GM18868 (cell line): Measurements from ENCODE around the gene TSNAX.

Experiments used
- ATAC-seq: cut with Tn5 transposase; IDR thresholded peaks from one replicate; pipeline ENCODE4 v1.9.1; 2021; ENCODE audit warnings: mild to moderate bottlenecking, moderate library complexity; ENCODE audit not compliant: unreplicated experiment

The TSNAX gene

GRCh38 chr1:231517076-231517475 is 11.4 kb upstream of the TSNAX start:
- no peak for ATAC-seq

- ATAC-seq = no peak
These were observed 9.9 kb upstream of the TSNAX start for GRCh38 chr1:231518485-231519034.

DNA sequence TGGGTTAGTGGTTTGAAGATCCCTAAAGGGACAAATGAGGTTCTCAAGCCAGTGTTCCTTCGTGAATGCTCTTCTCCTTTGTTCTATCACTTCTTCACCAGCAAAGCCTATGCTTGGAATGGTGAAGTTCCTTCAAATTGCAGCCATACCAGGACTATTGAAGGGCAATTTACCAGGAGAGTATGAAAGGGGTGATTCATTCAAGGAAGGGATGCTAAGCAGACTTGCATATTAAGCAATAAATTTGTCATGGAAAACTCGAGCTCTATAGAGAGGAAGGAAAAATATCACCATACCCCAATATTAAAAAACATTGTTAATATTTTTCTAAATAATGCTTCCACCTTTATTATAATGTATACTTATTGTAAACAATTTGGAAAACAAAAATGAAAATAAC is 9.3 kb upstream of the TSNAX start:
- ATAC-seq = no peak

GRCh38 chr1:231522038-231522437 is 6.4 kb upstream of the TSNAX start:
- ATAC-seq = no peak

GRCh38 chr1:231522931-231523642 is 5.4 kb upstream of the TSNAX start:
- ATAC-seq = no peak

- ATAC-seq = no peak
These were observed 4.7 kb upstream of the TSNAX start for GRCh38 chr1:231523816-231524215.

DNA sequence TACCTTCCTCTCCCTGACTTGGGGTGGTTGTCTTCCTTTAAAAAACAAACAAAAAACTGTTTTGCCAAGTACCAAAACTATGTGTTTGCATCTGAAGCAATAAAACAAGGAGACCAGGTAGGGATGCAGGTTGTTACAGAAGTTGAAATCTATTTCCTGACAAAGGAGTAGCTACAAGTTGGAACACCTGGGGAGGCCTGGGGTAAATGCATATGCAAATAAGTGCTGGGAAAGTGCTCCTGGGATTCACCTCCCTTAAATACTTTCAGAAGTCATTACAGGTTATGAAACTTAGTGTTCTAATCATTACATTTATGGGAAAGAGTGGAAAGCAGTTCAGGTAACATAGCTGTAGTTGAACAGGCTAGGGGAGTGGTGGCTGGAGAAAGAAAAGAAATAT is 1.9 kb upstream of the TSNAX start:
- no peak for ATAC-seq

- peak; percentile 21 for ATAC-seq
These were observed 790 bp upstream of the TSNAX start for GRCh38 chr1:231527586-231528171.

GRCh38 chr1:231533240-231533639 is 4.8 kb downstream of the TSNAX start:
- ATAC-seq = no peak

- no peak for ATAC-seq
These were observed 6.3 kb downstream of the TSNAX start for GRCh38 chr1:231534703-231535159.

DNA sequence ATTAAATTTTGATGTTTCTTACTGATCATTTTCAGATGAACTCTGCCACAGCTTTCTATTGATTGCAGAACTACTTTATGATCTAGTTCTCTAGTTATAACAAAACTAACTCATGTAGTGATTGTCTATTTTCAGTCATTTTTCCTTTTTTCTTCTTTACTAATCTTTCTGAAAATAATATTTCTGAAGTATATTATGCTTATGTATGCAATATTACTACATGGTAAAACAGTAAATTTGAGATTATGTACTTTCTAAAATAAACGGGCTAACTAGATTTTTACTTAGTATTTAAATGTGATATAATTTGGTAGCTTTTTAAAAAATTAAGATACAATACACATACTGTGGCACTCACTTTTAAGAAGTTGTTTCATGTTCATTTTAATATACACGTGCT is 7.6 kb downstream of the TSNAX start:
- no peak for ATAC-seq

- ATAC-seq = no peak
These were observed 12.4 kb downstream of the TSNAX start for GRCh38 chr1:231540847-231541246.

DNA sequence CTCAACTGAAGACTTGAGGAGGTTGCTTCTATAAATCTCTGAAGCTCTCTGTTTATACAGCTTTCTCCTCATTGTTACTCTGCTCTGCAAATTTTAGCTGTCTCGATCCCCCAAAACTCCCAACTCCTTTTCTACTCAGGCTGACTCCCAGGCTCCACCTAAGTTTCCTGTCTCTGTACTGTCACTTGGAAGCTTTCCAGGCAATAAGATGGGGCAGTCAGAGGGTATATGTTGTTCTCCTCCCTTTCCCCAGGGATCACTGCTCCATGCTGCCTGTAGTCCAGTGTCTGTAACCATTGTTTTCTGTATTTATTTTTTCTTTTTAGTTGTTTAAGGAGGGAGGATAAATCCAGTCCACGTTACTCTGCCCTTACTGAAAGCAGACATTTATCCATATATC is 13.4 kb downstream of the TSNAX start:
- ATAC-seq = no peak

- no peak for ATAC-seq
These were observed 16.6 kb downstream of the TSNAX start for GRCh38 chr1:231544943-231545592.

DNA sequence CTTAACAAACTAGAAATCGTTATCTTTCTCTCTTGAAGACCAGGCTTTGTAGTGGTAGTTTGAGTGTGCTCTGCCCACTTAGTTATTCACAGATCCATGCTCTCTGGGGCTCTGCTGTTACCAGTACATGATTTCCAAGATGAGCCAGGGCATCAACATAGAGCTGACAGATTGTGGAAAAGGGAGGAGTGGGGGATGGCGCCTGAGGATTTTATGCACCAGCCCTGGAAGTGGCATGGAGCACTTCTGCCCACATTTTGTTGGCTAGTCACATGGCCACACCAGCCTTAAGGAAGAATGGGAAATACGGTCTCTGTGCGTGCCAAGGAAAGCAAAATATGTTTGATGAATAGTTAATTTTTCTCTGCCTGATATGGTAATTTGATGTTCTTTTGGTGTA is 18.2 kb downstream of the TSNAX start:
- ATAC-seq = no peak

DNA sequence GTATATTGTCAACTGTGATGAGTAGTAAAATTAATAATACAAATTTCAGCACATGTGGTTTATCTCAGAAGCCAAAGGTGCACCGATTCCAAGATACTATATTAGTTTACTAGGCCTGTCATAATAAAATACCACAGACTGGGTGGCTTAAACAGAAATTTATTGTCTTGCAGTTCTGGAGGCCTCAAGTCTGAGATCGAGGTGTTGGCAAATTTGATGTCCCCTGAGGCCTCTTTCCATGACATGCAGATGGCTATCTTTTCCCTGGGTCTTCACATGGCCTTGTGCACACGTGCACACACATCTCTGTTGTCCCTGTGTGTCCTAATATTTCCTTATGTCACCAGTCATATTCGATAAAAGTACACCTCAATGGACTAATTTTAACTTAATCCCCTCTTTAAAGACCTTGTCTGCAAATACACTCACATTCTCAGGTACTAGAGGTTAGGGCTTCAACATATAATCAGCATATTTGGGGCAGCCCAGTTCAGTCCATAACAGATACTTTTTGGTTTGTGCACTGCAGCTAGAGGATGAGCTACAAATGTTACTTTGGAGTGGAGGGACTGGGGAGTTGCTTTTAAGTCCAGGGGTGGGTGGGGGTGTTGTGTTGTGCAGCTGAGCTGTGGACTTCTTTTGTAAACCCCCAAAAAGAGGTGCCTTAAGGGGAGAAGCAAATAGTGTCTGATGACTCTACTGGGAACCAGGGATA is 21.4 kb downstream of the TSNAX start:
- no peak for ATAC-seq

DNA sequence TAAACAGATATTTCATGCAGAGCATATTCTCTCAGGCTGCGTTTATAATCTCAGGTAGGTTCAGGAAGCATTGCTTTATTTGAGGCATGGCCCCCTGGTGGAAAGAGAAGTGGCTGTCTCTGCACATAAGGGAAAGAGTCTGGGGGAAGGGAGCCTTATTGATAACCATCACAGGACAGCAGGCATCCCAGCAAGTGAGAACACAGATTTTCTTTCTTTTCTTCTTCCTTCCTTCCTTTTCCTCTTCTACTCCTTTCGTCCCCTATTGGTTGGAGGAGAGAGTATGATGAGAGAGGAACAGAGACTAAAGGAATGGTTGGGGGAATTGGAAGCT is 21.9 kb downstream of the TSNAX start:
- ATAC-seq = peak; percentile 67

GRCh38 chr1:231553320-231553719 is 24.9 kb downstream of the TSNAX start:
- no peak for ATAC-seq

- ATAC-seq = no peak
These were observed 26.5 kb downstream of the TSNAX start for GRCh38 chr1:231554969-231555368.

- ATAC-seq = no peak
These were observed 28.9 kb downstream of the TSNAX start for GRCh38 chr1:231557411-231557810.

GRCh38 chr1:231557898-231558707 is 29.6 kb downstream of the TSNAX start:
- ATAC-seq = no peak
